MCF 10A (cell line): ENCODE results near the gene JPH3. TPM values are rescaled to one million over a fixed set of nuclear protein-coding genes. Genes with fewer than 3 reads are reported as not detected.
"Not testable (repeated sequence)": the region's sequence is repeated elsewhere in the genome, so short reads cannot be mapped to it uniquely, and the experiment has no call there.

Experiments
- BruUV-seq: library from RNA; stranded (reverse); fragments of 400-500 nt; replicated peaks from 2 replicates; lab custom pipeline; 2021; lab: Mats Ljungman, UMichigan
- CTCF ChIA-PET: fragments of 300-600 bp; sonication (Branson Sonifier 250); formaldehyde crosslinking; extraction: SDS; loops from one replicate; lab custom pipeline; 2021; ENCODE audit warnings: antibody characterized with exemption, inconsistent platforms; lab: Yijun Ruan, JAX
- POLR2A ChIA-PET: fragments of 300-600, 350-650 bp; sonication (Branson Sonifier 250); formaldehyde crosslinking; extraction: SDS; loops from one replicate; lab custom pipeline; 2020; ENCODE audit warnings: antibody characterized with exemption, inconsistent platforms; lab: Yijun Ruan, JAX
- DNase-seq: peaks from one replicate; pipeline ENCODE4 v3.0.0-alpha.2; 2018; ENCODE audit not compliant: unreplicated experiment
- H3K27ac Mint-ChIP-seq: one replicate; pipeline ENCODE4 v1.8.0; 2022; ENCODE audit warnings: mild to moderate bottlenecking, low read depth, mixed read lengths; ENCODE audit not compliant: unreplicated experiment
- H3K27me3 Mint-ChIP-seq: one replicate; pipeline ENCODE4 v1.8.0; 2022; ENCODE audit warnings: mixed read lengths; ENCODE audit not compliant: insufficient read depth, unreplicated experiment
- H3K36me3 Mint-ChIP-seq: one replicate; pipeline ENCODE4 v1.8.0; 2022; ENCODE audit warnings: mild to moderate bottlenecking, moderate library complexity, mixed read lengths; ENCODE audit not compliant: insufficient read depth, unreplicated experiment
- H3K4me1 Mint-ChIP-seq: one replicate; pipeline ENCODE4 v1.8.0; 2022; ENCODE audit warnings: mixed read lengths; ENCODE audit not compliant: insufficient read depth, unreplicated experiment
- H3K4me3 Mint-ChIP-seq: one replicate; pipeline ENCODE4 v1.8.0; 2022; ENCODE audit warnings: mild to moderate bottlenecking, moderate library complexity, mixed read lengths; ENCODE audit not compliant: unreplicated experiment
- H3K9me3 Mint-ChIP-seq: one replicate; pipeline ENCODE4 v1.8.0; 2022; ENCODE audit warnings: mixed read lengths; ENCODE audit not compliant: unreplicated experiment
- intact Hi-C: fragments of 100-400 bp; cut with micrococcal nuclease; formaldehyde crosslinking; loops from 2 replicates; pipeline ENCODE4 v1.14.1; 2022
- total RNA-seq: library from RNA; stranded (reverse); gene quantifications from 2 replicates; pipeline ENCODE4 v1.2.3, GENCODE V29; 2022
- TF ChIP-seq, protein P1 (sequence below): fragments of 200-600 bp; IDR thresholded peaks from one replicate; pipeline ENCODE4 v1.8.0; 2022; ENCODE audit warnings: antibody characterized with exemption, mild to moderate bottlenecking; ENCODE audit not compliant: unreplicated experiment

Gene JPH3
- total RNA-seq, 1 experiment from 2014 or later = not detected

DNA sequence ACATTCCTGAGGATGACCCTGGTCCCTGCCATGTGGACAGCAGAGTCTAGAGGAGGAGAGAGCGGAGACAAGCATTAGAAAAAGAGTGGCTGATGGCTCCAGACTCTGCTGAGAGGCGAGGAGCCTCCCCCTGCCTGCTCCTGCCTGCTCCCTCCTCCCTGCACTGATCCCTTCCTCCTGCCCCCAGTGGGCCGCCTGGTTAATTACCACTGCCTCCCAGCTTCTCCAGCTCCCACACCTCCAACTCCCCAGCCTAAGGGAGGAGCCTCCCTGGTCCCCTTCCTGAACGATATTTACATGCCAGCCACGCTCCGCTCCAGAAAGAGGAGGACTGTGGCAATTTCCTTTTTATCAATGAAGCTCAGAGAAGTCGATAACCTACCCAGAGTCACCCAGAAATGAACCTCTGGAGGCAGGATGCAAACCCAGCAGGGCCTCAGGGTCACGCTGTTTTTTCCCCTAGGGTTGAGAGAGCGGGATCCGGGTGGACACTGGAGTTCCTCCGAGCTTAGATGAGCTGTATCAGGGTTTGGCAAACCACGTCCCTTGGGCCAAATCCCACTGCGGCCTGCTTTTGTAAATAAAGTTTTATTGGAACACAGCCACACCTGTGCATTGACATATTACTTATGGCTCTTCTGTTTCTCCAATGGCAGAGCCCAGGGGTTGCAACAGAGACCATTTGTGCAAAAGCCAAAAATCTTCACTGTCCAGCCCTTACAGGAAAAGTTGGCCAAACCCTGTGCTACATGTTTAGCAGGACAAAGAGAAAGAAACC lies 27.1 kb upstream of the JPH3 start:
- no peaks in the 10 kb centered on the region for H3K4me1 Mint-ChIP-seq
- intact Hi-C loops = no loop called here
- no TSS peak for BruUV-seq
- H3K36me3 Mint-ChIP-seq = no peaks in the 10 kb centered on the region
- DNase-seq = no peak
- no peak overlapping the region for H3K4me3 Mint-ChIP-seq
- POLR2A ChIA-PET = no interaction called here
- CTCF ChIA-PET = interaction anchor here (0.9 kb wide), 1 partner anchor 60 kb away, joined by 3 read pairs; no protein-coding TSS in a partner anchor
- peaks cover 3% of the 10 kb centered on the region for H3K27me3 Mint-ChIP-seq
- H3K9me3 Mint-ChIP-seq = no peaks in the 10 kb centered on the region
- TF ChIP-seq, protein P1, sequence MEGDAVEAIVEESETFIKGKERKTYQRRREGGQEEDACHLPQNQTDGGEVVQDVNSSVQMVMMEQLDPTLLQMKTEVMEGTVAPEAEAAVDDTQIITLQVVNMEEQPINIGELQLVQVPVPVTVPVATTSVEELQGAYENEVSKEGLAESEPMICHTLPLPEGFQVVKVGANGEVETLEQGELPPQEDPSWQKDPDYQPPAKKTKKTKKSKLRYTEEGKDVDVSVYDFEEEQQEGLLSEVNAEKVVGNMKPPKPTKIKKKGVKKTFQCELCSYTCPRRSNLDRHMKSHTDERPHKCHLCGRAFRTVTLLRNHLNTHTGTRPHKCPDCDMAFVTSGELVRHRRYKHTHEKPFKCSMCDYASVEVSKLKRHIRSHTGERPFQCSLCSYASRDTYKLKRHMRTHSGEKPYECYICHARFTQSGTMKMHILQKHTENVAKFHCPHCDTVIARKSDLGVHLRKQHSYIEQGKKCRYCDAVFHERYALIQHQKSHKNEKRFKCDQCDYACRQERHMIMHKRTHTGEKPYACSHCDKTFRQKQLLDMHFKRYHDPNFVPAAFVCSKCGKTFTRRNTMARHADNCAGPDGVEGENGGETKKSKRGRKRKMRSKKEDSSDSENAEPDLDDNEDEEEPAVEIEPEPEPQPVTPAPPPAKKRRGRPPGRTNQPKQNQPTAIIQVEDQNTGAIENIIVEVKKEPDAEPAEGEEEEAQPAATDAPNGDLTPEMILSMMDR = no peak
- no peak overlapping the region for H3K27ac Mint-ChIP-seq

DNA sequence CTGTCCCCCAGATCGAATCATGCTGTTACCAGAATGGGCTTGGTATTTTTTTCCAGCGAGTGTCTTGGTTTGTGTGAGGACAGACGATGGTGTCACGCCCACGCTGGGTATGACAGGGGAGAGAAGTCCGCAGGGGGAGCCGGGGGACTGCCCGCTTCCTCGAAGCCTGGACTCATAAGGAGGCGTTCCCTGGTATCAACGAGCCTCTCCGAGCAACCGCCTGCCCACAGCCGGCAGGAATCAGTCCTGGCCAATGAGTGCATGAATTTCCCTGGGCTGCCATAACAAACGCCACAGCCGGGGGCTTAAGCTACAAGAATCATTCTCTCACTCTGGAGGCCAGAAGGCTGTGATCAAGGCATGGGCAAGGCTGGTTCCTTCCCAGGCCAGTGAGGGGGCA lies 26.1 kb upstream of the JPH3 start:
- Mint-ChIP-seq H3K27me3 (no peaks in the 10 kb centered on the region), H3K9me3 (no peaks in the 10 kb centered on the region), H3K4me1 (no peaks in the 10 kb centered on the region), H3K4me3 (no peak overlapping the region), H3K36me3 (no peaks in the 10 kb centered on the region), H3K27ac (no peak overlapping the region)
- ChIA-PET CTCF (interaction anchor here (0.9 kb wide), 1 partner anchor 59 kb away, joined by 3 read pairs; no protein-coding TSS in a partner anchor), POLR2A (no interaction called here)
- TF ChIP-seq, protein P1 = no peak
- no peak for DNase-seq
- intact Hi-C loops = no loop called here
- no TSS peak for BruUV-seq

DNA sequence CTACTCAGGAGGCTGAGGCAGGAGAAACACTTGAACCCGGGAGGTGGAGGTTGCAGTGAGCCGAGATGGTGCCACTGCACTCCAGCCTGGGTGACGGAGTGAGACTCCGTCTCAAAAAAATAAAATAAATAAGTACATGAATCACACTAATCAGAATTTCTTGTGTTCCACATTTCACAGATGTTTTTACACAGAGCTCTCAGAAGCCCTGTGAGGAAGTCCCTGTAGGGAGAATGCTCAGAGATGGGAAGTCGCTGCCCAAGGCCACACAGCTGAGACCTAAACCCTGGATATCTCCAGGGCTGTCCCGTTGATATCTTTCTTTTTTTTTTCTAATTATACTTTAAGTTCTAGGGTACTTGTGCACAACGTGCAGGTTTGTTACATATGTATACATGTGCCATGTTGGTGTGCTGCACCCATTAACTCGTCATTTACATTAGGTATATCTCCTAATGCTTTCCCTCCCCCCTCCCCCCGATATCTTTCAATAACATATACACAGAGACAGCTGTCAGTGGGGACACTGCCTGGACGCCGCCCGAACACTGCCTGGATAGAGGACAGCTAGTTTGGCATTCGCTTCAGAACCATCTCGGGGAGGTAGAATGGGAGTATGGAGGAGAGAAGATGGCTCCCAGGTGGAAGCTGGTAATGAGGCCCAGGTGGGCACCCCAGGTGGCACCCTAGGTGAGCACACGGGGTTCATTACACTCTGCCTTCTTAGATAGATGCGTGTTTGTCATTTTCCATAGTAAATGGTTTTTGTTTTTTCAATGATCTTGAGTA lies 24.0 kb upstream of the JPH3 start:
- H3K9me3 Mint-ChIP-seq, intact Hi-C loops, POLR2A ChIA-PET, BruUV-seq, H3K36me3 Mint-ChIP-seq, H3K27ac Mint-ChIP-seq, DNase-seq, H3K27me3 Mint-ChIP-seq, H3K4me1 Mint-ChIP-seq, H3K4me3 Mint-ChIP-seq: not testable (repeated sequence)
- CTCF ChIA-PET = interaction anchor here (1.3 kb wide), 1 partner anchor 57 kb away, joined by 6 read pairs; no protein-coding TSS in a partner anchor

DNA sequence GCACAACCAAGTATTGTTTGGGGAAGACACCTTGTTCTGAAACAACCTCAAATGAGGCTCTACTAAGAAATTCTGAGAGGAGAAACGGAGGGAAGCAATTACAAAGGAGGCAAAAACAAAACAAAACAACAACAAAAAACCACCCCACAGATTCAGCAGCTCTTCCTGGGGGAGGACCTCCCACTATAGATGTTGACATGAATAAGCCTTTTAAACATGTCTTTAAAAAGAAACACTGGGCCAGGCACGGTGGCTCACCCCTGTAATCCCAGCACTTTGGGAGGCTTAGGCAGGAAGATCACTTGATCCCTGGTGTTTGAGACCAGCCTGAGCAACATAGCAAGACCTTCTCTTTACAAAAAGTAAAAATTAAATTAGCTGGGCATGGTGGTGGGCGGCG lies 22.6 kb upstream of the JPH3 start:
- intact Hi-C loops = no loop called here
- no peak for DNase-seq
- ChIA-PET POLR2A (interaction anchor here (0.6 kb wide), 1 partner anchor 23 kb away, joined by 3 read pairs; no protein-coding TSS in a partner anchor), CTCF (interaction anchor here (0.6 to 1.0 kb wide), 3 partner anchors 46 to 292 kb away, joined by 3 to 4 read pairs (median 3); no protein-coding TSS in a partner anchor)
- Mint-ChIP-seq H3K4me1 (peaks cover 6% of the 10 kb centered on the region), H3K4me3 (no peak overlapping the region), H3K27me3 (no peaks in the 10 kb centered on the region), H3K9me3 (no peaks in the 10 kb centered on the region), H3K27ac (no peak overlapping the region), H3K36me3 (no peaks in the 10 kb centered on the region)
- BruUV-seq = no TSS peak
- TF ChIP-seq, protein P1 = no peak
